ENCODE data around the gene ZNF652.
"Not testable (repeated sequence)": the region's sequence is repeated elsewhere in the genome, so short reads cannot be mapped to it uniquely, and the experiment has no call there.

The ZNF652 gene

GRCh38 chr17:49298371-49298976 lies 63.6 kb downstream of the ZNF652 start:
- no peak for DNase-seq

GRCh38 chr17:49297141-49297540 lies 64.9 kb downstream of the ZNF652 start:
- DNase-seq: no peak

GRCh38 chr17:49294122-49294521 lies 67.9 kb downstream of the ZNF652 start:
- no peak for DNase-seq

- DNase-seq: no peak
Observed at GRCh38 chr17:49292901-49293300, 69.1 kb downstream of the ZNF652 start.

GRCh38 chr17:49291929-49292328 lies 70.1 kb downstream of the ZNF652 start:
- no peak for DNase-seq

- DNase-seq: peak; percentile 53
Observed at GRCh38 chr17:49290690-49291359, 71.2 kb downstream of the ZNF652 start.

GRCh38 chr17:49288388-49288787 lies 73.7 kb downstream of the ZNF652 start:
- DNase-seq: no peak

- DNase-seq: no peak
Observed at GRCh38 chr17:49287481-49287880, 74.6 kb downstream of the ZNF652 start.

- DNase-seq: not testable (repeated sequence)
Observed at GRCh38 chr17:49286261-49286973, 75.6 kb downstream of the ZNF652 start.

- no peak for DNase-seq
Observed at GRCh38 chr17:49285716-49286115, 76.3 kb downstream of the ZNF652 start.

GRCh38 chr17:49280918-49281317 lies 81.1 kb downstream of the ZNF652 start:
- no peak for DNase-seq

GRCh38 chr17:49280061-49280460 lies 82.0 kb downstream of the ZNF652 start:
- DNase-seq: no peak

GRCh38 chr17:49279263-49280015 lies 82.6 kb downstream of the ZNF652 start:
- not testable (repeated sequence) for DNase-seq

- DNase-seq: no peak
Observed at GRCh38 chr17:49278076-49278475, 84.0 kb downstream of the ZNF652 start.

- peak; percentile 55 for DNase-seq
Observed at GRCh38 chr17:49277638-49278037, 84.4 kb downstream of the ZNF652 start.

GRCh38 chr17:49275981-49276380 lies 86.1 kb downstream of the ZNF652 start:
- DNase-seq: not testable (repeated sequence)

GRCh38 chr17:49269356-49269755 lies 92.7 kb downstream of the ZNF652 start:
- no peak for DNase-seq

GRCh38 chr17:49267912-49268311 lies 94.1 kb downstream of the ZNF652 start:
- no peak for DNase-seq

GRCh38 chr17:49266233-49266632 lies 95.8 kb downstream of the ZNF652 start:
- no peak for DNase-seq

GRCh38 chr17:49261540-49261939 lies 100.5 kb downstream of the ZNF652 start:
- DNase-seq: not testable (repeated sequence)

GRCh38 chr17:49260817-49261291 lies 101.2 kb downstream of the ZNF652 start:
- DNase-seq: peak; percentile 86

- peak; percentile 52 for DNase-seq
Observed at GRCh38 chr17:49260011-49260816, 101.8 kb downstream of the ZNF652 start.
